ENCODE results near the gene GSG1L.

The GSG1L gene

DNA sequence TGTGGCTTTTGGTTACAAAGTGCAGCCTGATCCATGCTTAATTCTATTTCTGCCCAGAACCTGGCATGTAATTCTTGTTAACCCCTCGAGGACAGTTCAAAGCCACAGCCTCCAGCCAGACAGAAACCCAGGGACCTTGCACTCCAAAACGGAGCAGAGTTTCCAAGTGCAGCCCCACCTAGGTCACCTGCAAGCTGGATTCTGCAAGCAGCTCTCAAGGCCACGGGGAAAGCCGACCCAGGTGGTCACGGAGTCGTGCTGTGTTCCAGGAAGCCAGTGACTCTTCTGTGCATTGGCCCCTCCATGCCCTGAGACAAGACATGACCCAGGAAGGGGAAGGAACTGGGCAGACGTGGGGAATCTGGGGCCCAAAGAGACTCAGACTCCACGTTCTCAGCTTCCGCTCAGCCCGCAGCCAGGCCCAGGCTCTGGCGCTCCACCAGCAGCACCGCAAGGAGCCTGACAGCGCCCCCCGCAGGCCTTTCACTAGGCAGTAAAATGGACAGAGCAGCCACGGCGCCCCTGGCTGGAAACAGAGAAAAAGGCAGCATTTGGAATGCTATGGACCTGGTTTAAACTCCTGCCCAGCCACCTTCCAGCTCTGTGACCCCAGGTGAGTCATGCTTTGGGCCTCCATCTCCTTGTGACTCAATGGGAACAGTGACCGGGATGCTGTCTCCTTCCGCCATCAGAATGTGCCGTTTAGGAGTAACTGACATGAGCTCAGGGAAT is 27.3 kb upstream of the GSG1L start:
- TF ChIP-seq, protein P1, sequence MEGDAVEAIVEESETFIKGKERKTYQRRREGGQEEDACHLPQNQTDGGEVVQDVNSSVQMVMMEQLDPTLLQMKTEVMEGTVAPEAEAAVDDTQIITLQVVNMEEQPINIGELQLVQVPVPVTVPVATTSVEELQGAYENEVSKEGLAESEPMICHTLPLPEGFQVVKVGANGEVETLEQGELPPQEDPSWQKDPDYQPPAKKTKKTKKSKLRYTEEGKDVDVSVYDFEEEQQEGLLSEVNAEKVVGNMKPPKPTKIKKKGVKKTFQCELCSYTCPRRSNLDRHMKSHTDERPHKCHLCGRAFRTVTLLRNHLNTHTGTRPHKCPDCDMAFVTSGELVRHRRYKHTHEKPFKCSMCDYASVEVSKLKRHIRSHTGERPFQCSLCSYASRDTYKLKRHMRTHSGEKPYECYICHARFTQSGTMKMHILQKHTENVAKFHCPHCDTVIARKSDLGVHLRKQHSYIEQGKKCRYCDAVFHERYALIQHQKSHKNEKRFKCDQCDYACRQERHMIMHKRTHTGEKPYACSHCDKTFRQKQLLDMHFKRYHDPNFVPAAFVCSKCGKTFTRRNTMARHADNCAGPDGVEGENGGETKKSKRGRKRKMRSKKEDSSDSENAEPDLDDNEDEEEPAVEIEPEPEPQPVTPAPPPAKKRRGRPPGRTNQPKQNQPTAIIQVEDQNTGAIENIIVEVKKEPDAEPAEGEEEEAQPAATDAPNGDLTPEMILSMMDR (IDR thresholded peaks at IDR 0.05; ENCODE audit: low read depth, low read length) = peak; percentile 16
- no peak for DNase-seq (ENCODE audit: extremely low read depth, low read depth)

DNA sequence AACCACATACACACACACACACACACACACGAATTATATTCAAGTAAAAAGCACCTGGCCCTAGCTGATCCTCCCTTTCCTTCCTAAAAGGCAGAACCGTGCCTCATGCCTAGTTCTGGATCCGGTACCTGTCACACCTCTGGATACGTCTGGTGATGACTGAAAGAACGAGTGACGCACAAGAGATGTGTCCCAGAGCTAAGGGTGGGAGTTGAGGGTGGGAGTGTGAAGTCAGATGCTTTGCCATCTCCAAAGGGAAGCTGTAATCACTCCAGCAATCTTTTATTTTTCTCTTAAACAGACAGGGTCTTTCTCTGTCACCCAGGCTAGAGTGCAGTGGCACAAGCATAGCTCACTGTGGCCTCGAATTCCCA is 26.5 kb upstream of the GSG1L start:
- DNase-seq (ENCODE audit: extremely low read depth, low read depth) = no peak
- TF ChIP-seq, protein P1 (IDR thresholded peaks at IDR 0.05; ENCODE audit: low read depth, low read length) = no peak

GRCh38 chr16:28089205-28089991 is 25.9 kb upstream of the GSG1L start:
- no peak for DNase-seq (ENCODE audit: extremely low read depth, low read depth)
- TF ChIP-seq, protein P1 (IDR thresholded peaks at IDR 0.05; ENCODE audit: low read depth, low read length) = no peak

DNA sequence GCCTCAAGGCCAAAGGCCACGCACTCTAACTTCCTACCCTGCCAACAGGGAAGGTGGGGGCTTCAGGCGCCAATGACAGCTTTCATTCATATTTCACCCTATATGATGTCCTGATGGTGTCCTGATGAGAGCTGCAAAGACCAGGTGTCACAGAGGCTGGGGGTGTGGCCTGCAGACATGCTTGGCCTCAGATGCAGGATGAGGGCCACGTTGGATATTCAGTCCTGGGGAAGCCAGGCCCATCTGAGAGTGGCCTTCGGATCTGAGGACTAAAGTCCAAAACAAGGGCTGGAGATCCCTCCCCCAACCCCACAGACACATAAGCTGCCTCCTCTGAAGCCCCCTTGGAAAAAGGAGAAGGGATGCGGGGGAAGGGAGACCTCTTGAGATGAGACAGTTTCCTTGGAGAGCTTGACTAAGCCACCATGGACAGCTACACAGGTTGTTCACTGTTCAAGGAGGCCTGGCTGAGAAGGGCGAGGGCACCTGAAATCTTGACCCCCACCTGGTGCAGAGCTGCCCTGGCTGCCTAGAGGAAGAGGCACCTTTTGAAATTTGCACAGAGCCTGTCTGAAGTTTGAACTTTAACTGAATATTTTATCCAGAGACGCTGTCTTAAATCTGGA is 24.3 kb upstream of the GSG1L start:
- TF ChIP-seq, protein P1 (IDR thresholded peaks at IDR 0.05; ENCODE audit: low read depth, low read length) = no peak
- DNase-seq (ENCODE audit: extremely low read depth, low read depth) = no peak

- TF ChIP-seq, protein P1 (IDR thresholded peaks at IDR 0.05; ENCODE audit: low read depth, low read length) = no peak
- no peak for DNase-seq (ENCODE audit: extremely low read depth, low read depth)
Observed at GRCh38 chr16:28087140-28087660, 23.7 kb upstream of the GSG1L start.

- TF ChIP-seq, protein P1 (IDR thresholded peaks at IDR 0.05; ENCODE audit: low read depth, low read length) = no peak
- DNase-seq (ENCODE audit: extremely low read depth, low read depth) = no peak
Observed at GRCh38 chr16:28086186-28087139, 22.9 kb upstream of the GSG1L start.

All from AG09319 (cell line).